ENCODE results near the gene PLXNB3. TPM values are rescaled to one million over a fixed set of nuclear protein-coding genes. Genes with fewer than 3 reads are reported as not detected.

Gene PLXNB3
- total and polyA plus RNA-seq, 4 donors: 0.11 to 0.69 (median 0.46) TPM

- TF ChIP-seq REST (IDR thresholded peaks at IDR 0.05): no peak
- no peak for TF ChIP-seq YY1 (IDR thresholded peaks at IDR 0.05)
- no peak for TF ChIP-seq HNF4A (conservative IDR thresholded peaks at IDR 0.05)
- TF ChIP-seq MAX (IDR thresholded peaks at IDR 0.05): no peak
- no peak for DNase-seq (ENCODE audit: low spot score)
- Histone ChIP-seq H3K9ac (ENCODE audit: low read depth in 1 of 2, low read length in 2 of 2) (no peak overlapping the region), H3K4me1 (ENCODE audit: control insufficient read depth in 4 of 4, insufficient read depth in 4 of 4, low read length in 3 of 4) (no peaks in the 10 kb centered on the region), H3K27ac (ENCODE audit: low read depth in 1 of 2, low read length in 2 of 2) (no peak overlapping the region), H3K9me3 (ENCODE audit: control insufficient read depth in 4 of 4, low read length in 3 of 4) (no peaks in the 10 kb centered on the region), H3K27me3 (ENCODE audit: control insufficient read depth in 4 of 4, insufficient read depth in 4 of 4, low read length in 3 of 4) (no peaks in the 10 kb centered on the region), H3K36me3 (ENCODE audit: control insufficient read depth in 4 of 4, insufficient read depth in 3 of 4, low read depth in 1 of 4, low read length in 3 of 4) (no peaks in the 10 kb centered on the region), H3K4me3 (ENCODE audit: low read depth in 1 of 3, low read length in 3 of 3) (no peak overlapping the region)
- WGBS: 88% methylated on average over 37 of the region's 37 CpGs
Measured at GRCh38 chrX:153771415-153772315, 7.6 kb downstream of the PLXNB3 start.

GRCh38 chrX:153772316-153773217 lies 8.5 kb downstream of the PLXNB3 start:
- H3K9me3 ChIP-seq (ENCODE audit: control insufficient read depth in 4 of 4, low read length in 3 of 4): no peaks in the 10 kb centered on the region
- DNase-seq (ENCODE audit: low spot score): no peak
- no peaks in the 10 kb centered on the region for H3K4me1 ChIP-seq (ENCODE audit: control insufficient read depth in 4 of 4, insufficient read depth in 4 of 4, low read length in 3 of 4)
- H3K27ac ChIP-seq (ENCODE audit: low read depth in 1 of 2, low read length in 2 of 2): no peak overlapping the region
- H3K9ac ChIP-seq (ENCODE audit: low read depth in 1 of 2, low read length in 2 of 2): no peak overlapping the region
- no peak overlapping the region for H3K4me3 ChIP-seq (ENCODE audit: low read depth in 1 of 3, low read length in 3 of 3)
- TF ChIP-seq SP1 (IDR thresholded peaks at IDR 0.05) (no peak), JUND (IDR thresholded peaks at IDR 0.05) (no peak), MAX (IDR thresholded peaks at IDR 0.05) (no peak), GABPA (IDR thresholded peaks at IDR 0.05 in 1 of 2, conservative IDR thresholded peaks at IDR 0.05 in 1 of 2) (no peak), ATF3 (IDR thresholded peaks at IDR 0.05) (no peak), RXRA (IDR thresholded peaks at IDR 0.05) (no peak), NR2F2 (IDR thresholded peaks at IDR 0.05) (no peak), RAD21 (IDR thresholded peaks at IDR 0.05) (no peak), TAF1 (conservative IDR thresholded peaks at IDR 0.05) (no peak), CTCF (IDR thresholded peaks at IDR 0.05; ENCODE audit: low read depth, low read length, missing input control) (no peak)
- 82% methylated on average over 21 of the region's 21 CpGs for WGBS
- H3K36me3 ChIP-seq (ENCODE audit: control insufficient read depth in 4 of 4, insufficient read depth in 3 of 4, low read depth in 1 of 4, low read length in 3 of 4): no peaks in the 10 kb centered on the region
- no peaks in the 10 kb centered on the region for H3K27me3 ChIP-seq (ENCODE audit: control insufficient read depth in 4 of 4, insufficient read depth in 4 of 4, low read length in 3 of 4)
